Gastrocnemius medialis (tissue), 4 donors: ENCODE measurements around the gene ARHGAP12.

Experiments
- POLR2A ChIP-seq, 2 donors: fragments of 450-650 bp; IDR thresholded peaks; one replicate each; pipeline ENCODE4 v1.6.1; 2017; ENCODE audit warnings: antibody characterized with exemption in 2 of 2, mild to moderate bottlenecking in 2 of 2, moderate library complexity in 2 of 2
- TF ChIP-seq, protein P1 (sequence below), 5 experiments: fragments of 450-650 bp in 3 of 5; fragments of 200-600 bp in 2 of 5; sonication (generic) in 2 of 5; IDR thresholded peaks in 4 of 5; conservative IDR thresholded peaks in 1 of 5; 1 replicate in 4 of 5; 2 replicates in 1 of 5; pipeline ENCODE4 v1.5.1; 2016 to 2019; ENCODE audit warnings: antibody characterized with exemption in 5 of 5, mild to moderate bottlenecking in 3 of 5, moderate library complexity in 3 of 5

DNA sequence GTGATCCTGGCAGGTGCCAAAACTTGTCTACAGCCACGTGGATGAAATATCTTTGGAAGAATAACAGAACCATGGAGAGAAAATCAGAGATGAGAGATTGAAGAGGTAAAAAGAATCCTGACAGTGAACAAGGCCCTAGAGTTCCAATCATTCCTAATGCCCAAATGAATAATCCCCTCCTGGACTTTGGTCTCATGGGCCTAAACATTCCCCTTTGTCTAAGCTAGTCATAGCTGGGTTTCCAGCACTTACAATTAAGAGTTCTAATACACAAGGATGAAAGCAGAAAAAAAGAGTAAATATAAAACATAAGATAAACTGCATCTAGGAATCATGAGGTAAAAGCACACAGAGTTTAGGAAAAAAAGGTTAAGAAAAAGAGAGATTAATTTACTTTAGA is 40.2 kb downstream of the ARHGAP12 start:
- TF ChIP-seq, protein P1, sequence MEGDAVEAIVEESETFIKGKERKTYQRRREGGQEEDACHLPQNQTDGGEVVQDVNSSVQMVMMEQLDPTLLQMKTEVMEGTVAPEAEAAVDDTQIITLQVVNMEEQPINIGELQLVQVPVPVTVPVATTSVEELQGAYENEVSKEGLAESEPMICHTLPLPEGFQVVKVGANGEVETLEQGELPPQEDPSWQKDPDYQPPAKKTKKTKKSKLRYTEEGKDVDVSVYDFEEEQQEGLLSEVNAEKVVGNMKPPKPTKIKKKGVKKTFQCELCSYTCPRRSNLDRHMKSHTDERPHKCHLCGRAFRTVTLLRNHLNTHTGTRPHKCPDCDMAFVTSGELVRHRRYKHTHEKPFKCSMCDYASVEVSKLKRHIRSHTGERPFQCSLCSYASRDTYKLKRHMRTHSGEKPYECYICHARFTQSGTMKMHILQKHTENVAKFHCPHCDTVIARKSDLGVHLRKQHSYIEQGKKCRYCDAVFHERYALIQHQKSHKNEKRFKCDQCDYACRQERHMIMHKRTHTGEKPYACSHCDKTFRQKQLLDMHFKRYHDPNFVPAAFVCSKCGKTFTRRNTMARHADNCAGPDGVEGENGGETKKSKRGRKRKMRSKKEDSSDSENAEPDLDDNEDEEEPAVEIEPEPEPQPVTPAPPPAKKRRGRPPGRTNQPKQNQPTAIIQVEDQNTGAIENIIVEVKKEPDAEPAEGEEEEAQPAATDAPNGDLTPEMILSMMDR (IDR thresholded peaks at IDR 0.05 in 4 of 5, conservative IDR thresholded peaks at IDR 0.05 in 1 of 5) = no peak
- TF ChIP-seq POLR2A (IDR thresholded peaks at IDR 0.05) = no peak
